ENCODE results near the gene DMGDH. TPM values are rescaled to one million over a fixed set of nuclear protein-coding genes. Genes with fewer than 3 reads are reported as not detected.

Gene DMGDH
- total and polyA plus RNA-seq, 4 donors: 28.9 to 130 (median 48.5) TPM

DNA sequence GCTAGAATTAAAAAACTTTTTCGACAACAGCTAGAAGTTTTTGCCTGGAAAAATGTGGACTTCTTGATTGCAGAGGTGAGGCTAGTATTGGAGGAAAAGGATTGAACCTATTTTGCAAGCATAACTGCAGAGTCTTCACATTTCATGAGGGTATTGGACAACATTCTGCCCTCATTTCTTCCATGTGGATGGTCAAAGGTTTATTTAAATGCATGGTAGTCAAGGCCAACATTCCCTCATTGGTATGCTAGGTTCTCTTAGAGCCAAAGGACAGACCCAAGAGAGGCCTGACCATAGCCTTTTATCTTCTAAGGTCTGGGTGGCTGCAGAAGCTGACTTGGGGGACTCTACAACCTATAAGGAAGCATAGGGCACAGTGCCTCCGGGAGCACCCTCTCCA is 11.3 kb upstream of the DMGDH start:
- H3K36me3 ChIP-seq (ENCODE audit: control insufficient read depth in 4 of 4, insufficient read depth in 3 of 4, low read depth in 1 of 4, low read length in 3 of 4): peaks cover 0 to 20% (median 4%) of the 10 kb centered on the region in 4 donors
- WGBS: 73% methylated on average over 2 of the region's 2 CpGs
- peak overlapping the region; percentile 83 to 84 for H3K27ac ChIP-seq (ENCODE audit: low read depth in 1 of 2, low read length in 2 of 2)
- DNase-seq (ENCODE audit: low spot score): no peak
- H3K4me1 ChIP-seq (ENCODE audit: control insufficient read depth in 4 of 4, insufficient read depth in 4 of 4, low read length in 3 of 4): peaks cover 17 to 66% (median 56%) of the 10 kb centered on the region in 4 donors
- TF ChIP-seq JUND (IDR thresholded peaks at IDR 0.05): peak in 1 of 2 donors; percentile 63
- no peak for TF ChIP-seq HNF4G (IDR thresholded peaks at IDR 0.05)
- TF ChIP-seq RAD21 (IDR thresholded peaks at IDR 0.05): no peak
- TF ChIP-seq, protein P1, sequence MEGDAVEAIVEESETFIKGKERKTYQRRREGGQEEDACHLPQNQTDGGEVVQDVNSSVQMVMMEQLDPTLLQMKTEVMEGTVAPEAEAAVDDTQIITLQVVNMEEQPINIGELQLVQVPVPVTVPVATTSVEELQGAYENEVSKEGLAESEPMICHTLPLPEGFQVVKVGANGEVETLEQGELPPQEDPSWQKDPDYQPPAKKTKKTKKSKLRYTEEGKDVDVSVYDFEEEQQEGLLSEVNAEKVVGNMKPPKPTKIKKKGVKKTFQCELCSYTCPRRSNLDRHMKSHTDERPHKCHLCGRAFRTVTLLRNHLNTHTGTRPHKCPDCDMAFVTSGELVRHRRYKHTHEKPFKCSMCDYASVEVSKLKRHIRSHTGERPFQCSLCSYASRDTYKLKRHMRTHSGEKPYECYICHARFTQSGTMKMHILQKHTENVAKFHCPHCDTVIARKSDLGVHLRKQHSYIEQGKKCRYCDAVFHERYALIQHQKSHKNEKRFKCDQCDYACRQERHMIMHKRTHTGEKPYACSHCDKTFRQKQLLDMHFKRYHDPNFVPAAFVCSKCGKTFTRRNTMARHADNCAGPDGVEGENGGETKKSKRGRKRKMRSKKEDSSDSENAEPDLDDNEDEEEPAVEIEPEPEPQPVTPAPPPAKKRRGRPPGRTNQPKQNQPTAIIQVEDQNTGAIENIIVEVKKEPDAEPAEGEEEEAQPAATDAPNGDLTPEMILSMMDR (IDR thresholded peaks at IDR 0.05; ENCODE audit: low read depth, low read length, missing input control): no peak
- TF ChIP-seq FOXA2 (IDR thresholded peaks at IDR 0.05): no peak
- no peak for TF ChIP-seq TAF1 (conservative IDR thresholded peaks at IDR 0.05)
- no peak for TF ChIP-seq GABPA (IDR thresholded peaks at IDR 0.05 in 1 of 2, conservative IDR thresholded peaks at IDR 0.05 in 1 of 2)
- TF ChIP-seq, protein P2, sequence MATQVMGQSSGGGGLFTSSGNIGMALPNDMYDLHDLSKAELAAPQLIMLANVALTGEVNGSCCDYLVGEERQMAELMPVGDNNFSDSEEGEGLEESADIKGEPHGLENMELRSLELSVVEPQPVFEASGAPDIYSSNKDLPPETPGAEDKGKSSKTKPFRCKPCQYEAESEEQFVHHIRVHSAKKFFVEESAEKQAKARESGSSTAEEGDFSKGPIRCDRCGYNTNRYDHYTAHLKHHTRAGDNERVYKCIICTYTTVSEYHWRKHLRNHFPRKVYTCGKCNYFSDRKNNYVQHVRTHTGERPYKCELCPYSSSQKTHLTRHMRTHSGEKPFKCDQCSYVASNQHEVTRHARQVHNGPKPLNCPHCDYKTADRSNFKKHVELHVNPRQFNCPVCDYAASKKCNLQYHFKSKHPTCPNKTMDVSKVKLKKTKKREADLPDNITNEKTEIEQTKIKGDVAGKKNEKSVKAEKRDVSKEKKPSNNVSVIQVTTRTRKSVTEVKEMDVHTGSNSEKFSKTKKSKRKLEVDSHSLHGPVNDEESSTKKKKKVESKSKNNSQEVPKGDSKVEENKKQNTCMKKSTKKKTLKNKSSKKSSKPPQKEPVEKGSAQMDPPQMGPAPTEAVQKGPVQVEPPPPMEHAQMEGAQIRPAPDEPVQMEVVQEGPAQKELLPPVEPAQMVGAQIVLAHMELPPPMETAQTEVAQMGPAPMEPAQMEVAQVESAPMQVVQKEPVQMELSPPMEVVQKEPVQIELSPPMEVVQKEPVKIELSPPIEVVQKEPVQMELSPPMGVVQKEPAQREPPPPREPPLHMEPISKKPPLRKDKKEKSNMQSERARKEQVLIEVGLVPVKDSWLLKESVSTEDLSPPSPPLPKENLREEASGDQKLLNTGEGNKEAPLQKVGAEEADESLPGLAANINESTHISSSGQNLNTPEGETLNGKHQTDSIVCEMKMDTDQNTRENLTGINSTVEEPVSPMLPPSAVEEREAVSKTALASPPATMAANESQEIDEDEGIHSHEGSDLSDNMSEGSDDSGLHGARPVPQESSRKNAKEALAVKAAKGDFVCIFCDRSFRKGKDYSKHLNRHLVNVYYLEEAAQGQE (IDR thresholded peaks at IDR 0.05): no peak
- TF ChIP-seq HNF4A (conservative IDR thresholded peaks at IDR 0.05): peak; percentile 56 to 76
- TF ChIP-seq EGR1 (IDR thresholded peaks at IDR 0.05; ENCODE audit: low read depth in 2 of 2): no peak
- TF ChIP-seq, protein P3, sequence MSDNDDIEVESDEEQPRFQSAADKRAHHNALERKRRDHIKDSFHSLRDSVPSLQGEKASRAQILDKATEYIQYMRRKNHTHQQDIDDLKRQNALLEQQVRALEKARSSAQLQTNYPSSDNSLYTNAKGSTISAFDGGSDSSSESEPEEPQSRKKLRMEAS (IDR thresholded peaks at IDR 0.05): peak; percentile 37
- no peak for TF ChIP-seq NR2F2 (IDR thresholded peaks at IDR 0.05)
- TF ChIP-seq RXRA (IDR thresholded peaks at IDR 0.05): peak; percentile 31 to 75
- TF ChIP-seq, protein P4, sequence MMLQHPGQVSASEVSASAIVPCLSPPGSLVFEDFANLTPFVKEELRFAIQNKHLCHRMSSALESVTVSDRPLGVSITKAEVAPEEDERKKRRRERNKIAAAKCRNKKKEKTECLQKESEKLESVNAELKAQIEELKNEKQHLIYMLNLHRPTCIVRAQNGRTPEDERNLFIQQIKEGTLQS (IDR thresholded peaks at IDR 0.05): no peak
- no peak for TF ChIP-seq FOXA1 (IDR thresholded peaks at IDR 0.05)
- TF ChIP-seq, protein P5, sequence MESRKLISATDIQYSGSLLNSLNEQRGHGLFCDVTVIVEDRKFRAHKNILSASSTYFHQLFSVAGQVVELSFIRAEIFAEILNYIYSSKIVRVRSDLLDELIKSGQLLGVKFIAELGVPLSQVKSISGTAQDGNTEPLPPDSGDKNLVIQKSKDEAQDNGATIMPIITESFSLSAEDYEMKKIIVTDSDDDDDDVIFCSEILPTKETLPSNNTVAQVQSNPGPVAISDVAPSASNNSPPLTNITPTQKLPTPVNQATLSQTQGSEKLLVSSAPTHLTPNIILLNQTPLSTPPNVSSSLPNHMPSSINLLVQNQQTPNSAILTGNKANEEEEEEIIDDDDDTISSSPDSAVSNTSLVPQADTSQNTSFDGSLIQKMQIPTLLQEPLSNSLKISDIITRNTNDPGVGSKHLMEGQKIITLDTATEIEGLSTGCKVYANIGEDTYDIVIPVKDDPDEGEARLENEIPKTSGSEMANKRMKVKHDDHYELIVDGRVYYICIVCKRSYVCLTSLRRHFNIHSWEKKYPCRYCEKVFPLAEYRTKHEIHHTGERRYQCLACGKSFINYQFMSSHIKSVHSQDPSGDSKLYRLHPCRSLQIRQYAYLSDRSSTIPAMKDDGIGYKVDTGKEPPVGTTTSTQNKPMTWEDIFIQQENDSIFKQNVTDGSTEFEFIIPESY (IDR thresholded peaks at IDR 0.05): no peak
- no peak for TF ChIP-seq YY1 (IDR thresholded peaks at IDR 0.05)
- TF ChIP-seq SP1 (IDR thresholded peaks at IDR 0.05): peak; percentile 46
- no peak overlapping the region for H3K9ac ChIP-seq (ENCODE audit: low read depth in 1 of 2, low read length in 2 of 2)
- H3K4me3 ChIP-seq (ENCODE audit: low read depth in 1 of 3, low read length in 3 of 3): no peak overlapping the region
- no peaks in the 10 kb centered on the region for H3K27me3 ChIP-seq (ENCODE audit: control insufficient read depth in 4 of 4, insufficient read depth in 4 of 4, low read length in 3 of 4)
- no peaks in the 10 kb centered on the region for H3K9me3 ChIP-seq (ENCODE audit: control insufficient read depth in 4 of 4, low read length in 3 of 4)
